Stimulated activated CD8-positive, alpha-beta memory T cell treated with anti-CD3 and anti-CD28 coated beads, Interleukin-12 subunit alpha, Interleukin-12 subunit beta, amount 100 ng/mL, for 24 hours (primary cell): ENCODE data around the gene CHRFAM7A.
"Not testable (repeated sequence)": the region's sequence is repeated elsewhere in the genome, so short reads cannot be mapped to it uniquely, and the experiment has no call there.

Experiments used
- DNase-seq: peaks from one replicate; pipeline ENCODE4 v3.0.0-alpha.2; 2020; ENCODE audit errors: extremely low read depth

Gene CHRFAM7A

GRCh38 chr15:30321063-30321462 lies 72.3 kb downstream of the CHRFAM7A start:
- DNase-seq, result not testable (repeated sequence)

GRCh38 chr15:30315704-30316103 lies 77.6 kb downstream of the CHRFAM7A start:
- not testable (repeated sequence) for DNase-seq

GRCh38 chr15:30310575-30310974 lies 82.8 kb downstream of the CHRFAM7A start:
- not testable (repeated sequence) for DNase-seq
